Keratinocyte (primary cell): ENCODE results near the gene HOOK2. TPM values are rescaled to one million over a fixed set of nuclear protein-coding genes. Genes with fewer than 3 reads are reported as not detected.

Experiments used
- DNase-seq: peaks from one replicate; pipeline ENCODE4 v3.0.0-alpha.2; 2011; ENCODE audit warnings: low read depth, missing footprints, low spot score
- FAIRE-seq: peaks from 2 replicates; lab custom pipeline; 2011; peaks lifted over from hg19 to GRCh38; lab: Jason Lieb, UNC
- H2AFZ ChIP-seq: 2 replicates; pipeline ENCODE4 v1.6.0; 2012; ENCODE audit warnings: low read length, control low read depth, inconsistent platforms; ENCODE audit not compliant: control insufficient read depth
- H3K27ac ChIP-seq: 2 replicates; pipeline ENCODE4 v1.5.1; 2011; ENCODE audit warnings: low read length; ENCODE audit not compliant: control insufficient read depth, insufficient read depth
- H3K27me3 ChIP-seq: 3 replicates; pipeline ENCODE4 v1.6.0; 2011; ENCODE audit warnings: low read length; ENCODE audit not compliant: control insufficient read depth, insufficient read depth; ENCODE audit errors: extremely low read depth
- H3K36me3 ChIP-seq, 2 experiments: 2 replicates in 1 of 2; 3 replicates in 1 of 2; pipeline ENCODE4 v1.5.1; 2011; ENCODE audit warnings: low read length in 2 of 2, mild to moderate bottlenecking in 1 of 2; ENCODE audit not compliant: control insufficient read depth in 2 of 2, insufficient read depth in 2 of 2; ENCODE audit errors: extremely low read depth in 1 of 2
- H3K4me1 ChIP-seq: 3 replicates; pipeline ENCODE4 v1.5.1; 2011; ENCODE audit warnings: low read length; ENCODE audit not compliant: control insufficient read depth, insufficient read depth; ENCODE audit errors: extremely low read depth
- H3K4me2 ChIP-seq: 3 replicates; pipeline ENCODE4 v1.6.0; 2011; ENCODE audit warnings: low read depth, low read length; ENCODE audit not compliant: control insufficient read depth, insufficient read depth; ENCODE audit errors: extremely low read depth
- H3K4me3 ChIP-seq, 3 experiments: fragments of 200-600 bp in 1 of 3; sonication (generic) in 1 of 3; 2 replicates in 2 of 3; 3 replicates in 1 of 3; pipeline ENCODE4 v1.5.1; 2011 to 2016; ENCODE audit warnings: low read length in 3 of 3, mild to moderate bottlenecking in 3 of 3, control low read depth in 2 of 3, inconsistent platforms in 1 of 3, low read depth in 1 of 3, mixed read lengths in 1 of 3, mixed run types in 1 of 3, moderate library complexity in 1 of 3; ENCODE audit not compliant: control insufficient read depth in 2 of 3, insufficient read depth in 2 of 3; ENCODE audit errors: extremely low read depth in 1 of 3
- H3K79me2 ChIP-seq: 2 replicates; pipeline ENCODE4 v1.6.0; 2012; ENCODE audit warnings: low read length; ENCODE audit not compliant: control insufficient read depth, insufficient read depth
- H3K9ac ChIP-seq: 3 replicates; pipeline ENCODE4 v1.6.0; 2011; ENCODE audit warnings: low read length; ENCODE audit not compliant: control insufficient read depth, insufficient read depth; ENCODE audit errors: extremely low read depth
- H3K9me1 ChIP-seq: 3 replicates; pipeline ENCODE4 v1.6.0; 2011; ENCODE audit warnings: low read length; ENCODE audit not compliant: control insufficient read depth, insufficient read depth; ENCODE audit errors: extremely low read depth
- H3K9me3 ChIP-seq: 2 replicates; pipeline ENCODE4 v1.5.1; 2012; ENCODE audit warnings: low read depth, low read length; ENCODE audit not compliant: control insufficient read depth
- H4K20me1 ChIP-seq: 3 replicates; pipeline ENCODE4 v1.6.0; 2011; ENCODE audit warnings: low read length; ENCODE audit not compliant: control insufficient read depth, insufficient read depth; ENCODE audit errors: extremely low read depth
- CTCF ChIP-seq, 3 experiments: IDR thresholded peaks in 1 of 3; conservative IDR thresholded peaks in 1 of 3; optimal IDR thresholded peaks in 1 of 3; 2 replicates in 2 of 3; 3 replicates in 1 of 3; pipeline versions ENCODE3 to v1.5.1; 2011; ENCODE audit warnings: low read length in 3 of 3, mild to moderate bottlenecking in 3 of 3, moderate library complexity in 2 of 3, control low read depth in 1 of 3, inconsistent platforms in 1 of 3; ENCODE audit not compliant: insufficient read depth in 2 of 3; ENCODE audit errors: extremely low read depth in 1 of 3
- EZH2 ChIP-seq: IDR thresholded peaks from one replicate; pipeline ENCODE4 v1.6.1; 2012; ENCODE audit warnings: inconsistent platforms, mild to moderate bottlenecking, low read length, moderate library complexity
- dilution Hi-C: fragments of 300-500 bp; cut with MboI; formaldehyde crosslinking; loops from one replicate; pipeline ENCODE4 v1.7.0; 2020; ENCODE audit warnings: low sequenced_read_pairs; ENCODE audit not compliant: extremely low pct_ligation_motif_present
- polyA plus RNA-seq, 5 experiments: library from polyadenylated mRNA; depleted of rRNA in 3 of 5; stranded (reverse) in 3 of 5; stranded (forward) in 1 of 5; unstranded in 1 of 5; fragments of >200 nt; gene quantifications; 1 replicate in 1 of 5; 2 replicates in 3 of 5; 3 replicates in 1 of 5; pipeline versions ENCODE4 v1.2.1 to v1.2.3, GENCODE V29; 2011 to 2012; ENCODE audit warnings: missing spikeins in 2 of 5, low read depth in 1 of 5, low replicate concordance in 1 of 5

Gene HOOK2
- polyA plus RNA-seq, 1 donor (not counting 4 experiments of a cell fraction or from before 2014, with no cell fraction given): 21.9 TPM

GRCh38 chr19:12723641-12724426 lies 51.5 kb downstream of the HOOK2 start, which contains the start of gene TNPO2:
TNPO2 (minus strand) TSS chr19:12723932; CDS start chr19:12720977, 2,955 bp downstream.
- H4K20me1 ChIP-seq: peaks cover 5% of the 10 kb centered on the region
- peaks cover 21% of the 10 kb centered on the region for H3K4me1 ChIP-seq
- FAIRE-seq (peak; percentile 41), DNase-seq (no peak)
- dilution Hi-C loops: no loop called here
- TF ChIP-seq CTCF (optimal IDR thresholded peaks at IDR 0.05 in 1 of 3, IDR thresholded peaks at IDR 0.05 in 1 of 3, conservative IDR thresholded peaks at IDR 0.05 in 1 of 3; ENCODE audit: extremely low read depth in 1 of 3, insufficient read depth in 2 of 3, low read length in 3 of 3): no peak
- no peak for TF ChIP-seq EZH2
- H3K27ac ChIP-seq: peak within 1 kb of the TSS; percentile 93
- H3K27me3 ChIP-seq: no peaks in the 10 kb centered on the region
- H3K9me1 ChIP-seq: no peaks in the 10 kb centered on the region
- H3K9ac ChIP-seq: peak within 1 kb of the TSS; percentile 90
- H3K4me3 ChIP-seq: peak within 1 kb of the TSS; percentile 77 to 92 (median 90)
- peak within 1 kb of the TSS; percentile 34 for H2AFZ ChIP-seq
- H3K36me3 ChIP-seq: peaks cover 5 to 18% of the 10 kb centered on the region in 2 experiments
- H3K79me2 ChIP-seq: peaks cover 48% of the 10 kb centered on the region
- peak within 1 kb of the TSS; percentile 84 for H3K4me2 ChIP-seq
- H3K9me3 ChIP-seq: no peaks in the 10 kb centered on the region

- H3K4me2 ChIP-seq: peak overlapping the region; percentile 84
- peaks cover 51% of the 10 kb centered on the region for H3K79me2 ChIP-seq
- H3K4me3 ChIP-seq: peak overlapping the region; percentile 77 to 92 (median 90)
- dilution Hi-C loops: no loop called here
- H4K20me1 ChIP-seq: peaks cover 6% of the 10 kb centered on the region
- H2AFZ ChIP-seq: peak overlapping the region; percentile 17
- no peaks in the 10 kb centered on the region for H3K27me3 ChIP-seq
- FAIRE-seq (no peak), DNase-seq (no peak)
- peak overlapping the region; percentile 90 for H3K9ac ChIP-seq
- H3K36me3 ChIP-seq: peaks cover 7 to 14% of the 10 kb centered on the region in 2 experiments
- no peaks in the 10 kb centered on the region for H3K9me1 ChIP-seq
- no peaks in the 10 kb centered on the region for H3K9me3 ChIP-seq
- peaks cover 24% of the 10 kb centered on the region for H3K4me1 ChIP-seq
- H3K27ac ChIP-seq: peak overlapping the region; percentile 93
- TF ChIP-seq CTCF (optimal IDR thresholded peaks at IDR 0.05 in 1 of 3, IDR thresholded peaks at IDR 0.05 in 1 of 3, conservative IDR thresholded peaks at IDR 0.05 in 1 of 3; ENCODE audit: extremely low read depth in 1 of 3, insufficient read depth in 2 of 3, low read length in 3 of 3) (no peak), EZH2 (no peak)
These were observed 52.0 kb downstream of the HOOK2 start for GRCh38 chr19:12723381-12723640.
